ENCODE measurements around the gene CANT1.

Gene CANT1

DNA sequence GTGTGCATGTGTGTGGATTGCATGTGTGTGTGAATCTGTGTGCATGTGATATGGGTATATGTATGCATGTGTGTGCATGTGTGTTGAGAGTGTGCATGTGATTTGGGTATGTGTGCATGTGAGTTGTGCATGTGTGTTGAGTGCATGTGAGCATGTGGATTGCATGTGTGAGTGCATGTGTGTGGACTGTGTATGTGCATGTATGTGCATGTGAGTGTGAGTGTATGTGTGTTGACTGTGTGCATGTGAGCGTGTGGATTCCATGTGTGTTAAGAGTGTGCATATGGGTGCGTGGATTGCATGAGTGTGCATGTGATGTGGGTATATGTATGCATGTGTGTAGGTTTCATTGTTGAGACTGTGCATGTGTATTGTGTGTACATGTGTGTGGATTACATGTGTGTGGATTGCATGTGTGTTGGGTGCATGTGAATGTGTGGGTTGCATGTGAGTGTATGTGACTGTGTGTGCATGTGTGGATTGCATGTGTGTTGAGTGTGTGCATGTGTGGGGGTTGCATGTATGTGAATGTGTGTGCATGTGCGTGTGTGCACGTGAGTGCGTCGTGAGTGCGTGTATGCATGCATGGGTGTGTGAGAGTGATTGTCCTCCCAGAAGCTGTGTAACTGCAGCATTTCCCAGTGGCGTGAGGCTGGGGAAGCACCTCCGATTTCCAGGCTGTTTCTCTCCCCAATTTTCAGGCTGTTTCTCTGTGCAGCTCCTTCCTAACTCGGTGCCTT lies 33.8 kb upstream of the CANT1 start:
- Histone ChIP-seq H3K4me3 (ENCODE audit: low read length) (no peak overlapping the region), H3K4me1 (ENCODE audit: insufficient read depth, low read length) (no peaks in the 10 kb centered on the region), H3K9me3 (ENCODE audit: insufficient read depth, low read depth, low read length) (no peaks in the 10 kb centered on the region), H3K36me3 (ENCODE audit: insufficient read depth, low read length) (no peaks in the 10 kb centered on the region), H3K27me3 (ENCODE audit: insufficient read depth, low read length) (no peaks in the 10 kb centered on the region), H3K9ac (ENCODE audit: low read depth, low read length) (no peak overlapping the region), H3K27ac (ENCODE audit: low read depth, low read length) (no peak overlapping the region)
- WGBS, result 88% methylated on average over 10 of the region's 10 CpGs

DNA sequence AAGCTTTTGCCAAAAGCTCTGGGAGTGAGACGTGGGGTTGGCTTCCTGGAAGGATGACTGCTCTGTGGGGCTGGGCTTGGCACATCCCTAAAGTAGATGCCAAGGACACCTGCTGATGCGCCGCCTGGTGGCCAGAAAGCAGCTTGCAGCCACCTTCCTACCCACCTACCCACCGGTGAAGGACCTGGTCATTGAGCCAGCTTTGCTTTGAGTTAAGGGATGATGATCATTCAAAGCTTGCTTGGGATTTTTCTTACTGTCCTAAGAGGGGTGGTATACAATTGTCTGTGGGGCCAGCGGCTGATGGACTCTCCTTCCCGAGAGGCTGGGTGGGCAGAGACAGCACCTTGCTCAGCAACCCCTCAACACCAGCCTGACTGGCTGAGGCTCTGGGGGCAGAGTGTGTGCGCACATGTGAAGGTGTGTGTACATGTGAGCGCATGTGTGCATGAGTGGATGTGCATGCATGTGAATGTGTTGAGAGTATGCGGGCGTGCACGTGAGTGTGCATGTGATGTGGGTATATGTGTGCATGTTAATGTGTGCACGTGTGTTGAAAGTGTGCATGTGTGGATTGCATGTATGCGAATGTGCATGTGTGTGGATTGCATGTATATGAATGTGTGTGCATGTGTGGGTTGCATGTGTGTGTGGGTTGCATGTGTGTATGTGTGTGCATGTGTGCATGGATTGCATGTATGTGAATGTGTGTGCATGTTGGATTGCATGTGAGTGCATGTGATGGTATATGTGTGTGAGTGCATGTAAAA lies 33.0 kb upstream of the CANT1 start:
- Histone ChIP-seq H3K9me3 (ENCODE audit: insufficient read depth, low read depth, low read length) (no peaks in the 10 kb centered on the region), H3K4me1 (ENCODE audit: insufficient read depth, low read length) (no peaks in the 10 kb centered on the region), H3K27me3 (ENCODE audit: insufficient read depth, low read length) (no peaks in the 10 kb centered on the region), H3K36me3 (ENCODE audit: insufficient read depth, low read length) (no peaks in the 10 kb centered on the region), H3K4me3 (ENCODE audit: low read length) (no peak overlapping the region), H3K27ac (ENCODE audit: low read depth, low read length) (no peak overlapping the region), H3K9ac (ENCODE audit: low read depth, low read length) (no peak overlapping the region)
- 75% methylated on average over 13 of the region's 13 CpGs for WGBS

DNA sequence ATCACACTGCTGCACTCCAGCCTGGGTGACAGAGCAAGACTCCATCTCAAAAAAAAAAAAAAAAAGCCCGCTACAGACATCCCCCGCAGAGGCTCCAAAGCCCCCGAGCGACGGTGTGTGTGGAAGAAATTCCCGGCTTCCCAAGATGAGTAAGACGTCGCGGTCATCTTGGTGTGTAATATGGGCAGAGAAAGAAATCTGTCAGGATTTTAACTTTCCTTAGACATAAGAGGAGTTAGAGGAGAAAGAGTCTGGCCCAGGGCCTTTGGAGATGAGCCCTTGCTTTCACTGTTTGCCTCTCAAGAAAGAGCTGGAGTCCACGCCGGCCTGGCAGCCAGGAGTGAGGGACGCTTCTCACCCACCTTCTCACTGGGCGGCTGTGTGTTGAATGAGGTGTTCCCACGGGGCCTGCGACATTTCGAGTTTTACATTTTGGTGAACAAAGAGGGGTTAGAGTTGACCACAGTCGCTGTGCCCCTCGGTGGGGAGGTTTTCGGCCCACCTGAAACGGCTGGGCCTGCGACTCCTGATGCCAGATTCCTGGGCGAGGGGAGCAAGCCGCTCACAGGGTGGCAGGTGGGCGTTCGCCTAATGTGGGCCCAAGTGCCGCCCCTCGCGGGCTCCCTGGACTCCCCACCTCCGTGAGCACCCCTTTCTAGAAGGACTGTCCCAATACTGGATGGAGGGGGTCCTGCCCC lies 32.3 kb upstream of the CANT1 start:
- WGBS, result 86% methylated on average over 28 of the region's 29 CpGs
- H3K9me3 ChIP-seq (ENCODE audit: insufficient read depth, low read depth, low read length), result no peaks in the 10 kb centered on the region
- H3K9ac ChIP-seq (ENCODE audit: low read depth, low read length), result no peak overlapping the region
- no peaks in the 10 kb centered on the region for H3K4me1 ChIP-seq (ENCODE audit: insufficient read depth, low read length)
- H3K27me3 ChIP-seq (ENCODE audit: insufficient read depth, low read length), result no peaks in the 10 kb centered on the region
- no peak overlapping the region for H3K27ac ChIP-seq (ENCODE audit: low read depth, low read length)
- H3K4me3 ChIP-seq (ENCODE audit: low read length), result no peak overlapping the region
- H3K36me3 ChIP-seq (ENCODE audit: insufficient read depth, low read length), result no peaks in the 10 kb centered on the region

DNA sequence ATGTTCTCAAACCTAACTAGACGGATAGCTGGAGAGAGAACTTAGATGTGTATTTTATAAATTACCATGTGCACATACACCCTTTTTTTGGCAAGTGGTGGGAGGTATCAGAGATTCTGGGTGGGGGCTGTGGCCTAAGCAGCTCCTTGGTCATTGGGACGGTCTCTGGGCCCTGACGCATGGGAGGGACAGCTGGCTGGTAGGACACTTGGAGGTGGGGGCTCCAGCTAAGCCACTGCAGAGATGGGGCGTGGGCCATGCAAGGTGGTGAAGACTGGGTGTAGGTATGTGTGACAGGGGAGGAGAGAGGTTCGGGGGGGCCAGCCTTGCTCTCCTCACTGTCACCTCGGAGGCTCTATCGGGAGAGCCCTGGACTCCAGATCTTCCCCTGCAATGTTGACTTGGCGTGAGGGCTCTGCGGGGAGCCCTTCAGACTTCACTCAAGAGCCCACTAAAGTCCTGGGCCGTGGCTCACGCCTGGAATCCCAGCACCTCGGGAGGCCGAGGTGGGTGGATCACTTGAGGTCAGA lies 31.5 kb upstream of the CANT1 start:
- Histone ChIP-seq H3K9me3 (ENCODE audit: insufficient read depth, low read depth, low read length) (no peaks in the 10 kb centered on the region), H3K27me3 (ENCODE audit: insufficient read depth, low read length) (no peaks in the 10 kb centered on the region), H3K4me3 (ENCODE audit: low read length) (no peak overlapping the region), H3K27ac (ENCODE audit: low read depth, low read length) (no peak overlapping the region), H3K36me3 (ENCODE audit: insufficient read depth, low read length) (no peaks in the 10 kb centered on the region), H3K4me1 (ENCODE audit: insufficient read depth, low read length) (no peaks in the 10 kb centered on the region), H3K9ac (ENCODE audit: low read depth, low read length) (no peak overlapping the region)
- WGBS, result 89% methylated on average over 13 of the region's 13 CpGs

DNA sequence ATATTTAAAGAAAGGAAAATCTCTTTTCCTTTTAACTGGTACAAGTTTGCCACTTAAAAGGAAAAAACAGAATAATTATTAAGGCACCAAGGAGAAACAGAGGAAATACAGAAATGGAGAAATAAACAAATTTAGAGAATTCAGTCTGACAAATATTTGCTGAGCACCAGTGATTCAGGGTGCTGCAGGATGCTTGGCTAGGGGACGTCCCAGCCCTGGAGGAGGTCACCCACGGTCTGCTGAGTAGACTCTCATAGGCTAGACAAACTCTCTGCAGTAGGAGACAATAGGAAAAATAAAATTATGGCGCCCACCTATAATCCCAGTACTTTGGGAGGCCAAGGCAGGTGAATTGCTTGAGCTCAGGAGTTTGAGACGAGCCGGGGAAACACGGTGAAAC lies 30.3 kb upstream of the CANT1 start:
- H3K36me3 ChIP-seq (ENCODE audit: insufficient read depth, low read length), result no peaks in the 10 kb centered on the region
- H3K4me3 ChIP-seq (ENCODE audit: low read length), result no peak overlapping the region
- 79% methylated on average over 6 of the region's 6 CpGs for WGBS
- no peak overlapping the region for H3K27ac ChIP-seq (ENCODE audit: low read depth, low read length)
- H3K9me3 ChIP-seq (ENCODE audit: insufficient read depth, low read depth, low read length), result no peaks in the 10 kb centered on the region
- H3K4me1 ChIP-seq (ENCODE audit: insufficient read depth, low read length), result no peaks in the 10 kb centered on the region
- H3K27me3 ChIP-seq (ENCODE audit: insufficient read depth, low read length), result no peaks in the 10 kb centered on the region
- no peak overlapping the region for H3K9ac ChIP-seq (ENCODE audit: low read depth, low read length)

DNA sequence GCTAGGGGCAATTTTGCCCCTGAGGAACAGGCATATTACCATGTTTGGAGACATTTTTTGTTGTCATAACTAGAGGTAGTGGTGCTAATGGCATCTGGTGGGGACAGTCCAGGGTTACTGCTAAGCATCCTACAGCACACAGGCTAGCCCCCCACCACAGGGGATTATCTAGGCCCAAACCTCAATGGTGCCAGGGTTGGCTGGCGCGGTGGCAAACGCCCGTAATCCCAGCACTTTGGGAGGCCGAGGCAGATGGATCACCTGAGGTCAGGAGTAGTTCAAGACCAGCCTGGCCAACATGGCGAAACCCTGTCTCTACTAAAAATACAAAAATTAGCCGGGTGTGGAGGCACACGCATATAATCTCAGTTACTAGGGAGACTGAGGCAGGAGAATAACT lies 29.6 kb upstream of the CANT1 start:
- no peak overlapping the region for H3K4me3 ChIP-seq (ENCODE audit: low read length)
- H3K27me3 ChIP-seq (ENCODE audit: insufficient read depth, low read length), result no peaks in the 10 kb centered on the region
- H3K36me3 ChIP-seq (ENCODE audit: insufficient read depth, low read length), result no peaks in the 10 kb centered on the region
- WGBS, result 91% methylated on average over 8 of the region's 8 CpGs
- no peaks in the 10 kb centered on the region for H3K4me1 ChIP-seq (ENCODE audit: insufficient read depth, low read length)
- no peaks in the 10 kb centered on the region for H3K9me3 ChIP-seq (ENCODE audit: insufficient read depth, low read depth, low read length)
- H3K9ac ChIP-seq (ENCODE audit: low read depth, low read length), result no peak overlapping the region
- no peak overlapping the region for H3K27ac ChIP-seq (ENCODE audit: low read depth, low read length)

DNA sequence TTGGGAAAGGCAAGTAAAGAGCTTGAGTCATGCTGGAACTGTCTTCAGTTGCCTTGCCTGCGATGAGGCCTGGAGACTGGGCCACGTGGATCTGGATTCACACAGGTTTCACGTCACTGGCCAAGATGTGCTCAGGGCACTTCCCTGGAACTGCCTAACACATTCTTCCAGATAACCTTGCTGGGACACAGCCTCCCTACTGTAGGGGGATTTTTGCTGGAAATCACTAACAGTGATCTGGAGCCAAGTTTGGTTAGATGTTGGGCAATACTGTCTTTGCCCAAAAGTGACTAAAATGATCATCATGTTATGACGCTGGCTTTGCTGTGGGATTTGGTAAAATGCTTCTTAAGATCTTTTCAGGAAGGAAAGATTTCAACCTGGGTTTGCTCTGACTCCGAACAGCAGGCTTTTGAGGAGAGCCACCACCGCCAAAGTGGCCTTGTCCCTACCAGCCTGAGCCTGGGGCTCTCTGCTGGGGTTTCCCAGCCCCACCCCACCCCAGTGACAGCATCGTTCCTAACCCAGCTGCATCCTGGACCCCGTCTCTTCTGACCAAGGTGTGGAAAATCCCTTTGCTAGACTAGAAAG lies 29.1 kb upstream of the CANT1 start:
- no peak overlapping the region for H3K4me3 ChIP-seq (ENCODE audit: low read length)
- H3K9me3 ChIP-seq (ENCODE audit: insufficient read depth, low read depth, low read length), result no peaks in the 10 kb centered on the region
- no peaks in the 10 kb centered on the region for H3K27me3 ChIP-seq (ENCODE audit: insufficient read depth, low read length)
- no peaks in the 10 kb centered on the region for H3K36me3 ChIP-seq (ENCODE audit: insufficient read depth, low read length)
- no peak overlapping the region for H3K27ac ChIP-seq (ENCODE audit: low read depth, low read length)
- no peaks in the 10 kb centered on the region for H3K4me1 ChIP-seq (ENCODE audit: insufficient read depth, low read length)
- WGBS, result 91% methylated on average over 8 of the region's 8 CpGs
- no peak overlapping the region for H3K9ac ChIP-seq (ENCODE audit: low read depth, low read length)

DNA sequence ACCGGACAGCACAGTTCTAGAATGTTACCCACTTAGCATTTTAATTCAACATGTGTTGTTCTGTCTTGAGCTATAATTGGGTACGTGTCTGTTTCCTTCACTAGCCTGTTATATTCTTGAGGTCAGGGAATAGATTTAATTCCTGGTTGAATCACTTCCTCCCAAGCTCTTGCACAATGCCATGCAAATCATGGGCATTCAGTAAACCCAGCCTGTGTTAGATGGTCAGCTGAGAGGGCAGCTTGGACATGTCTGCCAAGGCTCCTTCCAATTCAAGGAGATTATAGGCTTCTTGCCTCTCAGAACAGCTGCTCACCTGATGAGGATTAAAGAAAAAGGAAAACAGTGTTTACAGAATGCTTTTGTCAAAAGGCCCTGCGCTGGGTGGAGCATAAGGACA lies 27.0 kb upstream of the CANT1 start:
- Histone ChIP-seq H3K27ac (ENCODE audit: low read depth, low read length) (no peak overlapping the region), H3K4me3 (ENCODE audit: low read length) (no peak overlapping the region), H3K4me1 (ENCODE audit: insufficient read depth, low read length) (no peaks in the 10 kb centered on the region), H3K36me3 (ENCODE audit: insufficient read depth, low read length) (no peaks in the 10 kb centered on the region), H3K9me3 (ENCODE audit: insufficient read depth, low read depth, low read length) (no peaks in the 10 kb centered on the region), H3K9ac (ENCODE audit: low read depth, low read length) (no peak overlapping the region), H3K27me3 (ENCODE audit: insufficient read depth, low read length) (peaks cover 5% of the 10 kb centered on the region; the same call in 1 of the 2 replicates)
- 98% methylated on average over 2 of the region's 3 CpGs for WGBS

DNA sequence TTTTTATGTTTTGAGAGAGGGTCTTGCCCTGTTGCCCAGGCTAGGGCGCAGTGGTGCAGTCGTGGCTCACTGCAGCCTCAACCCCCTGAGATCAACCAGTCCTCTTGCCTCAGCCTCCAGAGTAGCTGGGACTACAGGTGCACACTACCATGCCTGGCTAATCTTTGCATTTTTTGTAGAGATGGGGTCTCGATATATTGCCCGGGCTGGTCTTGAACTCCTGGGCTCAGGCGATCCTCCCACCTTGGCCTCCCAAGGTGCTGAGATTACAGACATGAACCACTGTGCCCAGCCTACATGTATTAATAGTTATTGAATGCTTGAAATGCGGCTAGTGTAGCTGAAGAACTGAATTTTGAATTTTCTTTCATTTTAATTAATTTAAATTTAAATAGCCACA lies 26.6 kb upstream of the CANT1 start:
- no peaks in the 10 kb centered on the region for H3K4me1 ChIP-seq (ENCODE audit: insufficient read depth, low read length)
- no peaks in the 10 kb centered on the region for H3K9me3 ChIP-seq (ENCODE audit: insufficient read depth, low read depth, low read length)
- 99% methylated on average over 5 of the region's 6 CpGs for WGBS
- peaks cover 6% of the 10 kb centered on the region; the same call in 1 of the 2 replicates for H3K27me3 ChIP-seq (ENCODE audit: insufficient read depth, low read length)
- no peak overlapping the region for H3K4me3 ChIP-seq (ENCODE audit: low read length)
- H3K36me3 ChIP-seq (ENCODE audit: insufficient read depth, low read length), result no peaks in the 10 kb centered on the region
- H3K27ac ChIP-seq (ENCODE audit: low read depth, low read length), result no peak overlapping the region
- no peak overlapping the region for H3K9ac ChIP-seq (ENCODE audit: low read depth, low read length)

DNA sequence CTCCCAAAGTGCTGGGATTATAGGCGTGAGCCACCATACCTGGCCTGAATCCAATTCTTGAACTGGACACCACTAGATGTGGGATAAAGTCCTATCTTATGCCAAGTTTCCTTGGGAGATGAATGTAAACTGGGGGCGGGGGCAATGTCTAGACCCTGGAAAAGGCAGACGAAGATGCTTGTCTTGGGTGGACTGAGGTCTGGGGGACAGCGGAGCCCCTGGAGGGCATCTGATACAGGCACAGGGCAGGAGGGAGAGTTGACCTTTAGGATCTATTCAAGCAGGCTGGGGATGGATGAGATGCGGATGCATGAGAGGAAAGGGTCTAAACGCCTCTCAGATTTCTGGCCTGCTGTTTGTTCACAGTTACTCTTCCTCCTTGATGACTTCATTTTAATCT lies 26.1 kb upstream of the CANT1 start:
- 95% methylated on average over 6 of the region's 6 CpGs for WGBS
- Histone ChIP-seq H3K4me1 (ENCODE audit: insufficient read depth, low read length) (no peaks in the 10 kb centered on the region), H3K27me3 (ENCODE audit: insufficient read depth, low read length) (peaks cover 6% of the 10 kb centered on the region; the same call in 1 of the 2 replicates)

More for the DNA sequence above, 26.1 kb upstream of the CANT1 start:
- no peaks in the 10 kb centered on the region for H3K36me3 ChIP-seq (ENCODE audit: insufficient read depth, low read length)
- H3K4me3 ChIP-seq (ENCODE audit: low read length), result no peak overlapping the region
- no peaks in the 10 kb centered on the region for H3K9me3 ChIP-seq (ENCODE audit: insufficient read depth, low read depth, low read length)
- H3K27ac ChIP-seq (ENCODE audit: low read depth, low read length), result no peak overlapping the region
- no peak overlapping the region for H3K9ac ChIP-seq (ENCODE audit: low read depth, low read length)
